T follicular helper cell (primary cell): ENCODE measurements around the gene NPIPB5.
"Not testable (repeated sequence)": the region's sequence is repeated elsewhere in the genome, so short reads cannot be mapped to it uniquely, and the experiment has no call there.

Source experiments
- DNase-seq: peaks from one replicate; pipeline ENCODE4 v3.0.0-alpha.2; 2020; ENCODE audit warnings: low read depth
- total RNA-seq, 2 experiments: gene quantifications; one replicate each; lab custom pipeline; 2026; lab: John Stamatoyannopoulos, UW

The NPIPB5 gene
- 0.78 to 1.2 reads per million in 2 experiments for total RNA-seq

- not testable (repeated sequence) for DNase-seq
Observed at GRCh38 chr16:22510591-22510990, at the start of gene NPIPB5. TSS of gene NPIPB5 (plus strand) at chr16:22510891. CDS start at chr16:22513802, 2,911 bp downstream.

DNA sequence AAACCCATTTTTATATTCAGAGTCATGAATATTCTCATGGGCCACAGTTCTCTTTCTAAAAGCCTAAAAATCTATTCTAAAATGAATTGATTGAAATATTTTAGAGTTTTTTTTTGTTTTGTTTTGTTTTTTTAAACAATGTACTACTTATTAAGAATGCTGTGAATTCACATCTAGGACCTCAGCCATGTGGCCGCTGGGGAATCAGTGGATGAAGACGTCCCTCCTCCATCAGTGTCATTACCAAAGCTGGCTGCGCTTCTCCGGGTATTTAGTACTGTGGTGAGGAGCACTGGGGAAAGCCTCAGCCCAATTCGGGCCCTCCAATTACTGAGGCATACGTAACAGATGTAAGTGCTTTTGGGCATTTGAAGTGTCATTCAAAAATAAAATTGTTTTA, 41.8 kb upstream of the NPIPB5 start:
- not testable (repeated sequence) for DNase-seq

DNA sequence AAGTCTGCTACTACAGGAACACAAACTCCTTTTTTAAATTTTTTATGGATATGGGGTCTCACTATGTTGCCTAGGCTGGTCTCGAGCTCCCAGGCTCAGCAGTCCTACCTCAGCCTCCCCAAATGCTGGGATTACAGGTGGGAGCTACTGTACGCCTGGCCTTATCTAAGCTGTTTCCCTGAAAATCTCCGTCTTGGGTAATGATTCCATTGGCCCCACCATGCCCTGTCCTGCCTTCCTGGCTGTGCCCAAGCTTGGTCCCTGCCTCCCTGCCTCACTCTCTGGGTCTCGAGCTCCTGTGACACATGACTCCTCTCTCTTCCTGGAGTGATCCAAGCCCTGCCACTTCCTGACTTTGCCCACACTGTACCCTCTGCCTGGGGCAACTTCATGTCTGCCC, 27.3 kb downstream of the NPIPB5 start:
- not testable (repeated sequence) for DNase-seq

- not testable (repeated sequence) for DNase-seq
Observed at GRCh38 chr16:22544809-22545208, 34.1 kb downstream of the NPIPB5 start.

GRCh38 chr16:22546630-22547029, 35.9 kb downstream of the NPIPB5 start:
- DNase-seq, result not testable (repeated sequence)

DNA sequence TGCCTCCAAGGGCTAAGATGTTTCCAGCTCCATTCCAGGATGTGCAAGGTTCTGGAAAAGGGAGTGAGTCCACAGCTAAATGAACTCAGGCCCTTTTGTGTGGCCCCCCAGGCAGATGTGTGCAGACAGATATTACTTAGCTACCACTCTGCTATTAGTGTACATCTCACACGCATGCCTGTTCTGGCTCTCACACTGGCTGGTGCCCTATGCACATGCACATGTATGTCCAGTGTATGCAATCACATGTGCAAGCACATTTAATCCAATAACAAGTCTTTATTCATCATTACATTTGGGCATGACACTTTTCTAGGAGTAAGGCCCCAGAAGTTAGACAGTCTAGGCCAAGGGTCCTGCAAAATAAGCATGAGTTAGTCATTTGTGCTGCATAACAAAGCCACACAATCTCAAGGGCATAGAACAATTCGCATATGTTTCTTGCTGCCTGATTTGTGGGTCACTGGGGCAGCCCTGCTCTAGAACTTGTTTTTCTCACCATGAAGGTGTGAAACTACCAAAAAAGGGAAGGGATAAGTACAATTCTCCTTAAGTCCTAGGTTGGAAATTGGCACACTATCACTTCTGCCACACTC, 36.6 kb downstream of the NPIPB5 start:
- not testable (repeated sequence) for DNase-seq

- not testable (repeated sequence) for DNase-seq
Observed at GRCh38 chr16:22549853-22550252, 39.2 kb downstream of the NPIPB5 start.

DNA sequence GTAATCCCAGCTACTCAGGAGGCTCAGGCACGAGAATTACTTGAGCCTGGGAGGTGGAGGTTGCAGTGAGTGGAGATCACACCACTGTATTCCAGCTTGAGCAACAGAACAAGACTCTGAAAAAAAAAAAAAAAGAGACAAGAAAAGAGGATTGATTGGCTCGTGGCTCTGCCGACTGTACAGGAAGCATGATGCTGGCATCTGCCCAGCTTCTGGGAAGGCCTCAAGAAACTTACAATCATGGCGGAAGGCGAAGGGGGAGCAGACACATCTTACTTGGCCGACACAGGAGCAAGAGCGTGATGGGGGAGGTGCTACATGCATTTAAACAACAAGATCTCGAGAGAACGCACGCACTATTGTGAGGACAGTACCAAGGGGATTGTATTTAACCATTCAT, 40.5 kb downstream of the NPIPB5 start:
- not testable (repeated sequence) for DNase-seq

DNA sequence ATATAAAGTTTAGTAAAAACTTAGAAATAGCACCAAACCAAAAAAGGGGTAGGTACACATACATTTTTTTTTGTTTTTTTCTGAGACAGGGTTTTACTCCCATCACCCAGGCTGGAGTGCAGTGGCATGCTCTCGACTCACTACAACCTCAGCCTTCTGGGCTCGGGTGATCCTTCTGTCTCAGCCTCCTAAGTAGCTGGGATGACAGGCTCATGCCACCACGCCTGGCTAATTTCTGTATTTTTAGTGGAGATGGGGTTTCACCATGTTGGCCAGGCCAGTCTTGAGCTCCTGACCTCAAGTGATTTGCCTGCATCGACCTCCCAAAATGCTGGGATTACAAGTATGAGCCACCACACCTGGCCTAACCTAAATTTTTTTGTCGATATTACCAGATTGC, 41.0 kb downstream of the NPIPB5 start:
- DNase-seq, result not testable (repeated sequence)

- not testable (repeated sequence) for DNase-seq
Observed at GRCh38 chr16:22556759-22557158, 46.1 kb downstream of the NPIPB5 start.
